HG03378 (cell line): ENCODE results near the gene TMTC2.
"Not testable (repeated sequence)": the region's sequence is repeated elsewhere in the genome, so short reads cannot be mapped to it uniquely, and the experiment has no call there.

ENCODE experiments used
- ATAC-seq: cut with Tn5 transposase; IDR thresholded peaks from one replicate; pipeline ENCODE4 v1.9.1; 2021; ENCODE audit warnings: mild to moderate bottlenecking, moderate library complexity; ENCODE audit not compliant: unreplicated experiment

The TMTC2 gene

DNA sequence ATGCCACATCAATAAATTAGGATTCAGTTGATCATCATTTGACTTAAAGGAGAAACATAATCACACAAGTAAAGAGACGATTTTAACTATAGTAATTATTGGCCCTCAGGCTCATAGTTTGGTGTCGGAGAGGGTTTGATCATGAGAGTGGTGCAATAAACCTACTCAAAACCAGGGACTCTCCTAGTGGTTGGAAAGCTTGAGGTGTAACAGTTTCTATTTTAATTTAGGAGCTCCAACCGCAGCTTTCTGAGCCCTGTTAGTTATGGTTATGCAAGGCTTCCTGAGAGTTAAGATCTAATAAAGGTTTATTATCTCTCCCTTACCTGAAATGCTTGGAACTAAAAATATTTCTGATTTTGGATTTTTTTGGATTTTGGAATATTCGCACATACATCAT is 36.4 kb downstream of the TMTC2 start:
- ATAC-seq = no peak

DNA sequence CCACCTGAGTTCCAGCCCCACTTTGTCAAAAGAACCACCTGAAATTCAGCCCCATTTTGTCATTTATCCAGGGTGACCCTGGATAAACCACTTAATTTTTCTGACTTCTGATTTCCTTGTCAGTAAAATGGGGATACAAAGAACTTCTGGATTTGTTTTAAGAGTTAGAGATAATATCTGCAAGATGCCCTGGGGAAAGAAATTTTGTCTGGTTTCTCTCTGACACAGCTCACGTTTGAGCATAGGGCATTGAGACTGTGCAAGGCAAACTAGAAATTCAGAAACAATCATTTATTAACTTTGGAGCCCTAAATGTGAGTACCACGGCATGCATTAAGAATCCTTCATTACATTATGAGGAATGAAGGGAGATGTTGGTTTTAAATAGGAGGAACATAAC is 37.2 kb downstream of the TMTC2 start:
- no peak for ATAC-seq

DNA sequence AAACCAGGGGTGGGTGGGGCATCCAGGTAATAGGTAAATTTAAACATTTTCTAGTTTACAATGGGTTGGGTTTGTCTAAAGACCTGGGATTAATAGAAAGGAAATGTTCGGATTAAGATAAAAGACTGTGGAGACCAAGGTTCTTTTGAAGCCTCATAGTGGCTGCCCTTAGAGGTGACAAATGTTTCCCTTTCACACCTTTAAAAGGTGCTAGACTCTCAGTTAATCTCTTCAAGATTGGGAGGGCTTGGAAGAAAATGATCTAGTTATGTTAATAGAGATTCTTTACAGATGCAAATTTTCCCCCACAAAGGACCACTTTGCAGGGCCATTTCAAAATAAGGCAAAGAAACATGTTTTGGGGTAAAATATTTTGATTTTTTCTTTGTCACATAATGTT is 39.0 kb downstream of the TMTC2 start:
- ATAC-seq = no peak

DNA sequence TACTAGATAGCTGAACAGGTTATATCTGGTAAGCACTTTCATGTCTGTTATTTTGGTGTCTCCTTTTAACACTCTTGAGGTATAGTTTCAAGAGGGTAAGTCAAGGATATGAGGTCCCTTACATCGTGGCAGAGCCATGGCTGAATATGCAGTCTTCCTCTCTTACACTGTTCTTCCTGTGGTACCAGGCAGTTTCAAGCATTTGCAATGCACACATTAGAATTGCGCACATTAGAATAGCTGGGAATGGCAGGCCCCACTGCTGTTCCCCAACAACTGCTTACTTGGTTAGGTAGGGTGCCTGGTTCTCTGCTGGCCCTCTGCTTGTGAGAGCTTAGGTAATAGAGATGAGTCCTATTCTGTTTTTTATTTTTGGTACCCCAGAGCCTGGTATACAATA is 41.2 kb downstream of the TMTC2 start:
- ATAC-seq = no peak

DNA sequence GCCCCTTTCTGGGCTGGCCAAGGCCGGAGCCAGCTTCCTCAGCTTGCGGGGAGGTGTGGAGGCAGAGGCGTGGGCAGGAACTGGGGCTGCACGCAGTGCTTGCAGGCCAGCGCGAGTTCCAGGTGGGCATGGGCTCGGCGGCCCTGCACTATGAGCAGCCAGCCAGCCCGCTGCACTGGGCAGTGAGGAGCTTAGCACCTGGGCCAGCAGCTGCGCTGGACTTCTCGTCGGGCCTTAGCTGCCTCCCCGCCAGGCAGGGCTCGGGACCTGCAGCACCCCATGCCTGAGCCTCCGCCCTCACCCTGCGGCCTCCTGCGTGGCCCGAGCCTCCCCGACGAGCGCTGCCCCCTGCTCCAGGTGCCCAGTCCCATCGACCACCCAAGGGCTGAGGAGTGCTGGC is 42.0 kb downstream of the TMTC2 start:
- no peak for ATAC-seq

DNA sequence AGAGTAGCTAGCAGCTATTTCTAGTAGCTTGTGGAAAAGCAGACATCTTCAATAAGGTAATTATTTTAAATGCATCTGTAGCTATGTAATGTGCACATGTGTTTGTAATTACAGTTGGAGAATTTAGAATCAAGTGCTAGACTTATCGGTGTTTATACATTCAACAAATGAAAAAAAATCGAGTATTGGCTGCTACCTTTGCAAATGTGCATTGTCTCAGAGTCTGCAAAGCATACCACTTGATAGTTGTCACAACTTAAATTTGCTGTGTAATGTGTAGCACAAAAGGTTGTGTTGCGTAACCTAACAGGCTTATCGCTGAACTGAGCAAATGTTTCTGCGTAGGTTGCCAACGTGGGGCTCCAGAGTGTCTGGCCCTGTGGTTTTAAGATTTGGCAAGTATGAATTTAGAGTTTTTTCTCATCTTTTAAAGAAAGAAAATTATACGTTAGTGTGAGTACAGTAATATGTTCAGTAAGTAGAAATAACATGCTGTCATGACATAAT is 44.3 kb downstream of the TMTC2 start:
- ATAC-seq = no peak

DNA sequence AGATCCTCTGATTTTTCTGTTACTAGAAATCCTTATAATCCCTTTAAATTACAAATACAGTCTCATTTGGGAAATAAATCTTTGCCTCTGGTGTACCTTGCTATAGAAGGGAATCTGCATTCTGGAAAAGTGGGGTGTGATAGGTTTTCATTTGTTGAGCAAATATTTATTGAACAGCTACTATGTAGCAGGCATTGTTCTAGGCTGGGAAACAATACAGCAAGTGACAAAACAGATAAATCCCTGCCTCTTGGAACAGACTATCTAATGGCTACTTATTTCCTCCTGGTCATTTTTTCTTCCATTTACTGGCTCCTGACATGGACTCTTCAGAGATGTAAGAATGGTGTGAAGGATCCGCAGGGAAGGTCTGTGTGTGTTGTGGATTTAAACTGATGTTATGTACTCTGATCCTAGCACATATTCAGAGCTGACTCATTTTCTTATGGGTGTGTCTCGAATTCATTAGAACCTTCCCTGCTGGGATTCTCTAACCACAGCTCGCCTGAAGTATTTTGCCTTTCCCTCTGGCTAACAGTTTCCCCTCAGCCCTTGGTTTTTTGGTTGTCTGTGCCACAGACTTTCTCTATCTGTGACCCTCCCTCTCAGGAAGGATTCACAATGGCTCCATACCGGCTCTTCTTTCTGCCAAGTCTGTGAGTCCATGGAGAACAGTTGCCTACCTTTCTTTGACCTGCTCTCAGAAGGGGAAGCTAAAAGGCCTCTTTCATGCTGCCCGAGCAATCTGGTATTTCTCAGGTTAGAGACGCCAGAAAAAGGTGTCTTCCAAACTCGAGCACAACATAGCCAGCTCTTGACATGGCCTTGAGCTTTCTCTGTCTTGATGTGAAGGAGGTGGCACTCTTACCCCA is 53.7 kb downstream of the TMTC2 start:
- no peak for ATAC-seq

DNA sequence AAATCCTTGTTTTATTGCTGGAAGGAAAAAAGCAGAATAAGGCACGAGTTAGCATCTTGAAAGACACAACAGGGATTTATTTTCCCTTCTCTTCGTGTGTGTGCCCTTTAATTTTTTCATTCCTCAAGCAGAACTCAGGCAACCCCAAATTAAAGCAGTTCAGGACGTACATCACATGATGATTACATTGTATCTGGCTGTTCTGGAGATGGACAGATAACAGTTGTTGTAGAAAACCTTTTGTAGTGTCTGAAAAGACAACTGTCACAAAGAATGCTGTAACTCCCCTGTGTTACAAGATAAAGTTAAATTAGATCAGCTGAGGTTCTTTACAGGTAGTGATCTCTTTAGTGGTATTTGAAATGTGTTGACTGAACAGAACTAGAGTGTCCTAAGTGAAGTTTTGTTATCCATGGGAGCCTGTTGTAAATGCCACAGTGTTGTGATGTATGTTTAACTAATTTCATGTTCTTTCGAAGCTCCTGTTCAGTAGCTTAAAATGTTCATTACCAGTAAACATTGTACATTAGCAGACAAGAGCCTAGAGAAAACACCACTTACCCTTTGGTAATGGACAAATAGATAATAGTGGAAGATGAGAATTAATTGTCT is 58.5 kb downstream of the TMTC2 start:
- ATAC-seq = no peak

DNA sequence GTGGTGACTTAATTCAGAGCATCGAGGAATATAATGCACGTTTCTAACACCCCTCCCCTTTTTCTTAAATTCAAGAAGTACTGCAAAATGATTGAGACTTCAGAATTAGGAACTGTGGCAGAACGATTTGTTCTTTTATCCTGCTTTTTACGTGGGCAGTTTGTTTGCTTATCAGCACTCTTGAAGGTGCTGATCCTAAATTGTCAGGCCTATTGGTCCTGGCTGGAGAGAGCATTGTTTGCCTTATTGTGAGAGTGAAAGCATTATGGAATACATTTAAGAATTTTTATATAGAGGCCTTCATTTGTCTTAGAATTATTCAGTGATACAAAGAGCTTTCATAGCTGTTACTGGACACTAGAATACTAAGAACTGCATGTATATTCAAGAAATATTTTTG is 59.1 kb downstream of the TMTC2 start:
- no peak for ATAC-seq

DNA sequence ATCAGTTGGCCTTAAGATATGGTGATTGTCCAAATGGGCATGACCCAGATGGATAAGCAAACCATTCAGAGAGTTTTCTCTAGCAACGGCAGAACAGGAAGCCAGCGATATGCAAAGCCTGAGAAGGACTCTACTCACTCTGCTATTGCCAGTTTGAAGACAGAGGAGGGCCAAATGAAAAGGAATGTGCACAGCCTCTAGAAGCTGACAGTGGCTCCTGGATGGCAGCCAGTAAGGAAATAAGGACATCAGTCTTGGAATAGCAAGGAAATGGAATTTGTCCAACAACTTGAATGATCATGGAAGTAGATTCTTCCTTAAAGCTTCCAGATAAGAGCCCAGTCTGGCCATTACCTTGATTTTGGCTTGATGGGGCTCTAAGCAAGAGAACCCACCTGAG is 60.0 kb downstream of the TMTC2 start:
- ATAC-seq = no peak

DNA sequence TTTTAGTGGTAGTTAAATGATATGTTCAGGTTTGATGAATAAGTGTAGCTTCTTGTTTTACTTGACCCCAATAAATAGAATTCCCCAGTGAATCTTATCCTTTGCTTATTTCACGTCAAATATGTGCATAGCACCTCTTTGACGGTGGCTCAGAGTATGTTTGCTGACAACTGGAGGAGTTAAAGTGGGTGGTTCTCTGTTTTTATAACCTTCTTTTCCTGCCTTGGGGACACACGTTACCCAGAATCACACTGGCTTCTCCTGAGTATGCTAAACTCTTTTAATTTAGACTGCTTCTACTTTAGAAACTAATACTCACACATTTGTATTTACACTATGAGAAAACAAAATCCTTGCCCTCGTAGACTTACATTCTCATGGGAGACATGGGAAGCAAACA is 62.3 kb downstream of the TMTC2 start:
- no peak for ATAC-seq

DNA sequence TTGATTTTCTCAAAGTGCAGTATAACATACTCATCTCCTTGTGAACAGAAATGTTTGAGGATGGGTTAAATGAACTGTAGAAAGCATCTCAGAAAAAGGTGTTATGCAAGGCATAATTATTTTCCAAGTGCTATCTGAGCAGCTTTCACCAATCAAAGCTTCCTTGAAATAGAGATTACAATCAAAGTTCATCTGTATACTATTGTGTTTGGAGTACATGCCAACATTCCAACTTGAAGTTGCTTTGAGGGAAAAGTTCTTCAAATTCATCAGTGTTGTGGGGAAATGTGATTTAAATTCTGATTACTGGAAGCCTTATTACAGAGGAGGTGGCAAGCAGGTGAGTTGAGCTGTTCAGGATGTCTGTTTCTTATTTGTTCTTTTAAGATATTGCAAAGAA is 68.2 kb downstream of the TMTC2 start:
- ATAC-seq = no peak

DNA sequence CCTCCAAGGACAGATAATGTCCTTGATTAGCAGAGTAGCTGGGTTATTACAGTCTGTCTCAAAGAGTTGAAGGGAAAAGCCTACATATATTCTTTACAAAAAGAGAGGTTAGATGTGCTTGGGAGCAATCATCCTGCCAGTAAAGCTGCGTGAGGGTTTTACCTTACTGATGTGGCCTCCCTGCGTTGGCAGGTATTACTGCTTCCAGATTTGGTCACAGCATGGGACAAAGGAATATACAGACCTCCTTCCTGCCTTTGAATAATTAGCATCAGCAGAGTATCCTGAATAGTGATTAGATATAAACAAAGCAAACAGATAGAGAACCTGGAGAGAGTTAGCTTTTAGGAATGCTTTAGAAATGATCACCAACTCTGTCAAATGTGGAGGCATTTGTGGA is 69.6 kb downstream of the TMTC2 start:
- ATAC-seq = no peak

DNA sequence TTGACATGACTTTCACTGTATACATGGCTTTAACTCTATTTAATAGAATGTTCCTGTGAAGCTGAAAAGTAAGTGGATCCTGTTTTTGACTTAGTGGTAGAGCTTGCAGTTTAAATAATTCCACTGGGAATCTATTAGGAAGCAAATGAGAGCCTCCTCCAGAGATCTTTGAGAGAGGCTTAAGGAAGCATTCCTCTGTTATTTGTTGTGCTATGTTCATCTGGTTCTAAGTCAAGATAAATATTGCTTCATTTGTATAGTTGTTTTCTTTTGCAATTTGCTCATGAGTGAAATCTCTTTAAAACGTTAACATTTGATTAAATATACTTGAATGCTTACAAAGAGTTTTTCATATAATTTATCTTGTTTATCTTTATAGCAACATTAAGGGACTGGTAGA is 70.4 kb downstream of the TMTC2 start:
- no peak for ATAC-seq

DNA sequence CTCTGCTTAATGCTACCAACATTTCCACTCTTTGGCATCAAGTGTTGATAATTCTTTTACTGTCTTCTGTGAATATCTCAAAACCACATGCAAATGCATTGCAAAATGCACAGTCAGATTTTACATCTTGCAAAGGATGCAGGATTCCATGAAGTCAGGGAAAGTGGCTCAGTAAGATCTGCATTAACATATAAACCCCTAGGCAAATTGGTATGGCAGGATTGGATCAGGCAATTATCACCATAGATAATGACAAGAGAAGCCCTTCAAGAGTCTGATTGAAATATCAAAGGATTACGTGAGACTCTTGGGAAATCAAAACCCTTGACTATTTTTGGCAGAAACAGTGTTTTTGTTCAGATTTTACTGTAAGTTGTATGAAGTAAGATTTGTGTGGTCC is 71.0 kb downstream of the TMTC2 start:
- no peak for ATAC-seq

DNA sequence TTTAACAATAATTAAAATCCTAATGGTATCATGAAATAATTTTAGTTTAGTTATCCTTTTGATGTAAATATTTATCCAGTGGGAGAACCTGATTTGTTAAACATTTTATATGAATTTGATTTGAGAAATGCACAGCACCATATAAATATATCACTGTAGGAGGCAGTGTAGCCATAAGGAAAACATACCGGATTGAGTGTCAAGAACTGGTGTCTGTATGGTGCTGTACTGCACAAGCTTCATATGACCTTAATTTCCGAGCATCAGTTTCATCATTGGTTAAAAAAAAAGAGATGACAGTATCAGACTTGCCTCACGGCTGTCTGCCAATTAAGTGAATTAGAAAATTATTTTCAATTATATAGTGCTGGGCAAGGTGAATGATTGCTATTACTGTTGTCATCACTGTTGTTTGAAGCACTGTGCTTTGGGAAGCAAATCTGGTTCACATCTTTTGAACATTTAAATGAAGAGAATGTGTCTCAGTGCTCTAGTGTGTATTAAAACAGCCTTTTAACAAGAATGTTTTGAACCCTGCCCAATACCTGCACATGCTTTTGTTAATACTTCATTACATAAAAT is 72.1 kb downstream of the TMTC2 start:
- no peak for ATAC-seq

DNA sequence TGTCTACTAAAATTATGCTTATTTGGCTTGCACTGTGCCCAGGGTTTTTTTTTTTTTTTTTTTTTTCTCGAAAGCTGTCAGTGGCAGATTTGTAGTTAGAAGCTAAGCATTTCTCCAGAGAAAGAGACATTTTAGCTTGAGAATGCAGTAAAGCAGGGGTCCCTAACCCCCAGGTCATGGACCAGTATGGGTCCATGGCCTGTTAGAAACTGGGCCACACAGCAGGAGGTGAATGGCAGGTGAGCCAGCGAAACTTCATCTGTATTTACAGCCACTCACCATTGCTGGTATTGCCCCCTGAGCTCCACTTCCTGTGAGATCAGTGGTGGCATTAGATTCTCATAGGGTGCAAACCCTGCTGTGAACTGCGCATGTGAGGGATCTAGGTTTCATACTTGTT is 73.7 kb downstream of the TMTC2 start:
- no peak for ATAC-seq

DNA sequence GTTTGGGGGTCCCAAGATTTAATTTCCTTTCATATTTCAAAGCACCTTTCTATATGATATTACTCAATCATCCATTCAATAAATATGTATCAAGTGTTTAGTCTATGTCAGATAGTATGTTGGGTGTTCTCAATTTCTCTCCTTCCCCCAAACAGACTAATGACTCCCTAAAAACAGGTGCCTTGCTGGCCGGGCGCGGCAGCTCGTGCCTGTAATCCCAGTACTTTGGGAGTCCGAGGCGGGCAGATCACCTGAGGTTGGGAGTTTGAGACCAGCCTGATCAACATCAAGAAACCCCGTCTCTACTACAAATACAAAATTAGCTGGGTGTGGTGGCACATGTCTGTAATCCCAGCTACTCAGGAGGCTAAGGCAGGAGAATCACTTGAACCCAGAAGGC is 78.5 kb downstream of the TMTC2 start:
- not testable (repeated sequence) for ATAC-seq

DNA sequence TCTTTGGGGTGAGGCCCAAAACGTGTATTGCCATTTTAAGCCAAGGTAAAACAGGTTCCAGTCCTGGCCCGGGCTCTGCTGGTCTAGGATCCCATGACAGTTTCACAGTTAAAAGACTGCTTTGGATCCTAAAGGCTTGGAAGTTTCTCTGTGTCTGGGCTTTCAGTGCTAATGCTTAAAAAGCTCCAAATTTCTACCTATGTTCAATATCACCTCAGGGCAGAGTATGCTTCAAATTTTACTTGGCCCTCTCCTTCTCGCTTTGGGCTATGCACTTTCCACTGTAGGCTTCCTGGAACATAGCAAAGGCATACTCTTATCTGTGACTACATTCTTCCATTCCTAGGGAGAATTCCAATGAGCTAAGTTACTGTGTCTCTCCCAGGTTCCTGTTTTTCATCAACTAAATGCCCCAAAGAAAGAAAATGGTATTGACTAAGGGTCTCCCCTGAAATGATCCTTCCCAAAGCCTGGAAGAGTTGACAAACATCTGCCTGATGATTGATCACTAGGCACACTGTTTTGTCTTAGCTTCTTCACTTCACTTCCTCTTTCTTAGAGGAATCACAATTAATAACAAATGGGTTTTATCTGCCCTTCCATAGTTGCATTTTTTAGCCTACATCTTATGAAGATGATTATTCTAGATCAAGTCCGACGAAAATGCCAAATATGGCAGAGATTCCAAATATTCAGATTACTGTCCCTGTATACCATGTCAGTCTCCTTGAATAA is 79.4 kb downstream of the TMTC2 start:
- ATAC-seq = no peak

DNA sequence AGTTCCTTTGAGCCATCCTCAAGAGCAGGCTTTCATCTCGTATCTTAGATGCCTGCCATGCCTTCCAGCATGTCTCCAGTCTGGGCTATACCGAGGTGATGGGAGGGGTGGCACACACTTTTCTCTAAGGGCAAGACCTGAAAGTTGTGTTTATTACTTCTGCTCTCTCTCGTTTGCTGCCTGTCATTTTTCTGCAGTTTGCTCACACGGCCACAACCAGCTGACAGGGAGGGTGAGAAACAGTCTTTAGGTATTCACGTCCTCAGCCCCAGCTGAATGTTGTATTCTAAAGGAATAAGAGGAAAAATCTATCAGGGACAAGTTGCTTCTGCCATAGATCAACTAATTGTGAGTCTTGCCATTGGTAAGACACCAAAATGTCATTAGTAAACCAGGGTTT is 88.0 kb downstream of the TMTC2 start:
- no peak for ATAC-seq

DNA sequence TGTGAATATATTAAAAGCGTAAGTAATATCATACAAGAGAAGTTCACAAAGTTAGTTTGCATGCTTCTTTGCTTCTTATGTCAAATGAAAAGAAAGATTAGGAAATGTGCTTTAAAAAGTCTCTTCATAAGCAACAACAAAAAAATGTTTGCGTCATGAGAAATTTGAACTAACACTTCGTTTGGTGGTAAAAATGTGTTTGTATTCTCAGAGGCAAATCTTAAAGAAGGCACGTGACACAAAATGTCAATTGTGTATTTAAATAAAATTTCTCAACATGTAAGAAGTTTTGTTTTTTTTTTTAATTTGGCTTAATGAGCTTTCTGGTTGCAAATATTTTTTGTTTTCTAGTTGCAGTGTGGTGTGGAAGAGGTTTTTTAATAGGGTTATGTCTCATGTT is 93.8 kb downstream of the TMTC2 start:
- no peak for ATAC-seq
